GM19025 (cell line): Measurements from ENCODE around the gene CDH3.

Experiments
- ATAC-seq: cut with Tn5 transposase; IDR thresholded peaks from one replicate; pipeline ENCODE4 v1.9.1; 2021; ENCODE audit warnings: mild to moderate bottlenecking, low read depth, moderate library complexity; ENCODE audit not compliant: unreplicated experiment

Gene CDH3

GRCh38 chr16:68644715-68645493 lies at the start of gene CDH3:
Gene CDH3, plus strand, starts transcription at chr16:68645310. Its CDS starts 70 bp downstream, at chr16:68645380.
- no peak for ATAC-seq

- ATAC-seq = no peak
These were observed 48.8 kb upstream of the CDH3 start for GRCh38 chr16:68596266-68596665.

- no peak for ATAC-seq
These were observed 45.5 kb upstream of the CDH3 start for GRCh38 chr16:68599586-68599985.

GRCh38 chr16:68605746-68606145 lies 39.4 kb upstream of the CDH3 start:
- ATAC-seq = no peak

DNA sequence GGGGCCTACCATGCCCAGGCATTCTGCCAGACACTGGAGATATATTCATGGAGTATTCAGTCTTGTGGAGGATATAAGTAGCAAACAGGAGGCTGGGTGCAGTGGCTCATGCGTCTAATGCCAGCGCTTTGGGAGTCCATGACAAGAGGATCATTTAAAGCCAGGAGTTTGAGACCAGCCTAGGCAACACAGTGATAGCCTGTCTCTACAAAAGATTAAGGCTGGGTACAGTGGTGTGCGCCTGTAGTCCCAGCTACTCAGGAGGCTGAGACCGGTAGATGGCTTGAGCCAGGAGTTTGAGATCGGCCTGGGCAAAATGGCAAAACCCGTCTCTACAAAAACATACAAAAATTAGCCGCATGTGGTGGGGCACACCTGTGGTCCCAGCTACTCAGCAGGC lies 37.7 kb upstream of the CDH3 start:
- no peak for ATAC-seq

- no peak for ATAC-seq
These were observed 36.8 kb upstream of the CDH3 start for GRCh38 chr16:68608330-68608729.

GRCh38 chr16:68612996-68613395 lies 32.1 kb upstream of the CDH3 start:
- ATAC-seq = no peak

GRCh38 chr16:68617734-68618133 lies 27.4 kb upstream of the CDH3 start:
- ATAC-seq = no peak

DNA sequence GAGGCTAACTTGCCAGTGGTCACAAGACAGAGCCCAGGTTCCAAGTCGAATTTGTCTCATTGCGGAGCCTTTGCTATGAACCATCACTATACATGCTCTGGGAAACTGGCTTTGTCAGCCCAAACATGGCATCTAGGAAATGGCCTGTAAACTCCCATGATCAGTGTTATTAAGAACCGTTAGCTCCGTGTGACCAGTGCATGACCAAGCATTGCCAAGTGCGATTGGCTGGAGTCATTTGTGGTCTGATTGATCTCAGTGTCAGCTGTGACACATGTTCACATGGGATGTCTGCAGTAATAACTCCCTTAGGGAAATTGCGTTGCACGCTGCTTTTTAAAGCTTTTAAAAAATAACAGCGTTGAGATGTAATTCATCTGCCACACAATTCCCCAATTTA lies 18.6 kb upstream of the CDH3 start:
- ATAC-seq = no peak

- no peak for ATAC-seq
These were observed 17.1 kb upstream of the CDH3 start for GRCh38 chr16:68627951-68628425.

- ATAC-seq = no peak
These were observed 15.7 kb upstream of the CDH3 start for GRCh38 chr16:68629351-68629910.

- ATAC-seq = no peak
These were observed 9.0 kb upstream of the CDH3 start for GRCh38 chr16:68636064-68636560.

GRCh38 chr16:68636818-68637217 lies 8.3 kb upstream of the CDH3 start:
- no peak for ATAC-seq

DNA sequence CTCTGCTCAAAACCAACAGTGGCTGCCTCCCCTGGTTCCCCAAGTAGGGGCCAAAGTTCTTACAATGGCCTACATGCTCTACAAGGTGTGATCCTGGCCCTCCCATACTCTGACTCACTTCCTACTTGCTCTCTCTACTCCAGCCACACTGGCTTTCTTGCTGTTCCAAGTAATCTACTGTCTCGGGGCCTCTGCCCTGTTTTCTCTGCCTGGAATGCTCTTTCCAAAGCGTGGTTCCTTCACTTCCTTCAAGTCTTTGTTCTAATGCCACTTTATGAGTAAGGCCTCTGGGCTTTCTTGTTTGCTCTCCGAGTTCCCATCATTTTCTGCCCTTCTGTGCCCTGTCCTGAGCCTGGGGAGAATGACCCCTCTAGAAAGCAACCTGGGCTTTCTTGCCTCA lies 4.1 kb upstream of the CDH3 start:
- no peak for ATAC-seq

DNA sequence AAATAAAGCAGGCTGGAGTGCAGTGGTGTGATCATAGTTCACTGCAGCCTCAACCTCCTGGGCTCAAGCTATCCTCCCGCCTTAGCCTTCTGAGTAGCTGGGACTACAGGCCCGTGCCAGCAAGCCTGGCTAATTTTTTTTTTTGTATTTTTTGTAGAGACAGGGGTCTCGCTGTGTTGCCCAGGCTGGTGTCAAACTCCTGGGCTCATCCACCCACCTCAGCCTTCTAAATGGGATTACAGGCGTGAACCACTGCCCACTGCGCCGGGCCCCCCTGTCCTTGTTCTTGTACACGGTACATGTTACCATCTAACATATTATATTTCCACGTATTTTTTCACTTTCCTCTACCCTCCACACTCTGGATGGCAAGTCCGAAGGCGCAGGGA lies 3.1 kb upstream of the CDH3 start:
- no peak for ATAC-seq

DNA sequence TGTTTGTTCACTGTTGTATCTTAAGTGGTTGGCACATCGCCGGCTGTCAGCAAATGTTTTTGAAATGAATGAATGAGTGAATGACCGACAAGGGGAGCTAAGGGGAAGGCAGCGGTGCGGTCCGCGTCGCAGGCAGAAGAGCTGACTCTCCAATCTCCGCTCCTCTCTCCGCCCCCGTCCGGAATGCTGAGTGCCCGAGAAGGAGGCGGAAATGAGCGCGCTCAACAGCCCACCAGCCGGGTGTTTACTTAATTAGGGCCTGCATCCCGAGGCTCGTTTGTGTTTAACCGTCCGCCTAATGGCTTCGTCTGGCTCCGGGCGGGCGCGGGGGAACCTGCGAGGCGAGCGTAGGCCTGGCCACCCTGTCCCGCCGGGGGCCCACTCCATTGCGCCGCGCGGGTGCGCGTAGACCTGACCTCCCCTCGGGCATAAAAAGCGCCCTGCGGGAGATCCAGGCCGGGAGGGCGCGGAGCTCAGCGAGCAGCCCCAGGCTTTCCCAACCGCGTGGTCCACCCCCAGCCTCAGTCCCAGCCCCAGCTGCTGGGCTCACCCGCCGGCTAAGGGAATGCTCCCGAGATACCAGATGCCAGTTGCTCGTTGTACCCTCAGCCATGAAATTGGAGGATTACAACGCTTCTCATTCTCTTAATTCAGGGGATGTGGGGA lies 2.5 kb upstream of the CDH3 start:
- ATAC-seq = no peak

DNA sequence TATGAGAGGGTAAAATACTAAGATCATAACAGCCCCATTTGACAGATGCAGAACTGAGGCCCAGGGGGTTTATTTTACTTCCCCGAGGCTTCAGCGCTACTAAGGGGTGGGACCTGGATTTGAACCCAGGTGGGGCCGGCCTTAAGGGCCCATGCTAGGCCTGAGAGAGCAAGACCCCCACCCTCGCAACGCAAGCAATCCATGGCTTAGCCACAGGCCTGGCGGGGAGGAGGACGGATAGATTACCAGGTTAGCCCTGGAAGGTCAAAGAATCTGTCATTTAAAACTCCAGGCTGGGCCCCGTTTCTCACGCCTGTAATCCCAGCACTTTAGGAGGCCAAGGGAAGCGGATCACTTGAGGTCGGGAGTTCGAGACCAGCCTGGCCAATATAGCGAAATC lies 1.9 kb upstream of the CDH3 start:
- ATAC-seq = no peak

DNA sequence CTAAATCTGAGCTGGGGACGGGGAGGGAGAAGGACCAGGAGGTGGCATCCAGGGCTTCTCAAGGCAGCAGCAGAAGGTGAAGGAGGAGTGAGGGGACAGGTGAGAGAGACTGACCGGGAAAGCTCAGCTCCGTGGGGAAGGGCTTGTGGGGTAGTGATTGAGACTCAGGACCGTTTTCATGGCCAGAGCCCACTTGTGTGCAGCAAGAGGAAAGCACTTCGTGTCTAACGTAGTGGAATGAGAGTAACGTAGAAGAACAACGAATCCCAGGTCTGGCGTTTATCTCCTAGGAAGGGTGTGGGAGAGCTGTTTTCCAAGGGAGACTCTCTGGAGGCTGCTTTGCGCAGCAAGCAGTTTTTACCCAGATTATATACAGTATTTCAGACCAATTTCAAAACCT lies 1.3 kb upstream of the CDH3 start:
- ATAC-seq = no peak

GRCh38 chr16:68644296-68644695 lies 814 bp upstream of the CDH3 start:
- no peak for ATAC-seq

GRCh38 chr16:68645494-68646388 lies 631 bp downstream of the CDH3 start:
- no peak for ATAC-seq
